Suprapubic skin (tissue), 3 donors: Measurements from ENCODE around the gene MICU1.

Experiments used
- CTCF ChIP-seq, 2 donors: fragments of 200-600 bp in 1 of 2; fragments of 450-650 bp in 1 of 2; sonication (generic) in 1 of 2; IDR thresholded peaks; one replicate each; pipeline ENCODE4 v1.5.1; 2016 to 2019; ENCODE audit warnings: antibody characterized with exemption in 2 of 2, mild to moderate bottlenecking in 1 of 2, moderate library complexity in 1 of 2
- POLR2A ChIP-seq, 2 donors: fragments of 450-650 bp; IDR thresholded peaks; one replicate each; pipeline ENCODE4 v1.6.1; 2017; ENCODE audit warnings: antibody characterized with exemption in 2 of 2, mild to moderate bottlenecking in 2 of 2, moderate library complexity in 2 of 2

DNA sequence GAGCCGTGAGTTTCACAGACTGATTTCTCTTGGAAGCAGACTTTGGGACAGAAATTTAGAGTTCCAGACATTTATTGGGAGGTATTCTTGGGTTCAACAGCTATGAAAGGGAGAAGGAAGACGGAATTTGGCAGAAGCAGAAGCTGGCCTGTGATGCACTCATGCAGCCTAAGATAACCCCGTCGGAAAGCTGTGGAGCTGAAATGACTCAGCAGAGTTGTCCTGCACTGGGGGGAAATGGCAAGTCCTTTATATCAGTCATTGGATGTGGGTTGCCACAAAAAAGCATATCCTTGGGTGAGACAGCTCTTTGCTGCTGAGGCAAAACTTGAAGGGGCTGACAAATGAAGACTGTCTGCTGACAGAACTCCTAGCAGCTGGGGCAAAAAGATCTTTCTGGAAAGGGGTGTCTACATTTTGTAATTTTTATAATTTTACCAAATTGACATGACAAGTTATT, 11.5 kb upstream of the MICU1 start:
- no peak for TF ChIP-seq CTCF (IDR thresholded peaks at IDR 0.05)
- TF ChIP-seq POLR2A (IDR thresholded peaks at IDR 0.05) = no peak
